B cell (primary cell): ENCODE measurements around the gene SCARF1.

Experiments
- CTCF ChIP-seq: fragments of 200-600 bp; IDR thresholded peaks from one replicate; pipeline ENCODE4 v1.8.0; 2022; ENCODE audit warnings: antibody characterized with exemption, mild to moderate bottlenecking
- EZH2 ChIP-seq: IDR thresholded peaks from 2 replicates; pipeline ENCODE4 v1.6.1; 2012; ENCODE audit warnings: borderline replicate concordance, low read depth, mild to moderate bottlenecking, moderate library complexity, low read length; ENCODE audit not compliant: insufficient read depth, poor library complexity, severe bottlenecking

DNA sequence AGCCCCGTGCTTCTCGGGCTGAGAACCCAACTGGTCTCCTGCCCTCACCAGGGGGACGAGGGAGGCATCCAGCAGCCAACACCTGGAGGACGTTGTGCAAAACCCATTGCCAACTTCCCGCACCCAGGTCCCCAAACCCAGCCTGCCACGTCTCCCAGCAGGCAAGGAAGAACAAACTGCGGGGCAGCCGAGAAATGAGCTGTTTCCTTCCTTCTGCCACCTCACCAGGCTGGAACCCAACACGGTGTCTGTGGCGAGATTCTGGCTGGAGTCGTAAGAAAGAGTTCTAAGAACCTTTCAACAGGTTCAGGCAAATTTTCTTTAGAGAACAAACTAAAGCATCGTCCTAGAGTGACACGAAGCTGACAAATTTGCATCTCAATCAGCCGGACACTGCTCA is 20.5 kb downstream of the SCARF1 start:
- no peak for TF ChIP-seq EZH2
- TF ChIP-seq CTCF, result no peak
